Esophagus squamous epithelium (tissue), 5 donors: ENCODE measurements around the gene RNF169. TPM values are rescaled to one million over a fixed set of nuclear protein-coding genes. Genes with fewer than 3 reads are reported as not detected.

Experiments
- DNase-seq: peaks from one replicate; lab custom pipeline; 2025; lab: John Stamatoyannopoulos, UW
- H3K27ac ChIP-seq, 4 donors: fragments of 200-600 bp; sonication (generic); one replicate each; pipeline ENCODE4 v1.5.1; 2016 to 2019; ENCODE audit warnings: mild to moderate bottlenecking in 1 of 4
- H3K27me3 ChIP-seq, 4 donors: fragments of 200-600 bp; sonication (generic); 1 replicate in 3 of 4; 2 replicates in 1 of 4; pipeline versions ENCODE4 v1.5.1 to v1.6.0; 2017 to 2021; ENCODE audit warnings: antibody characterized with exemption in 1 of 4
- H3K36me3 ChIP-seq, 3 donors: fragments of 200-600 bp; sonication (generic); one replicate each; pipeline ENCODE4 v1.5.1; 2016 to 2019
- H3K4me1 ChIP-seq, 3 donors: fragments of 200-600 bp; sonication (generic); one replicate each; pipeline ENCODE4 v1.5.1; 2017 to 2019
- H3K4me3 ChIP-seq, 4 donors: fragments of 200-600 bp; sonication (generic); 1 replicate in 3 of 4; 2 replicates in 1 of 4; pipeline ENCODE4 v1.5.1; 2016 to 2019; ENCODE audit warnings: mild to moderate bottlenecking in 2 of 4, moderate library complexity in 1 of 4
- H3K9me3 ChIP-seq, 3 donors: fragments of 200-600 bp; sonication (generic); one replicate each; pipeline ENCODE4 v1.5.1; 2016 to 2019
- POLR2A ChIP-seq, 4 donors: fragments of 450-650 bp; IDR thresholded peaks; one replicate each; pipeline ENCODE4 v1.6.1; 2017; ENCODE audit warnings: antibody characterized with exemption in 4 of 4, mild to moderate bottlenecking in 4 of 4, moderate library complexity in 3 of 4
- WGBS, 2 donors: methylation state at CpG; one replicate each; pipeline ENCODE4 v1.1.5; 2018; 5-methylcytosine and 5-hydroxymethylcytosine counted together
- intact Hi-C: fragments of 100-400 bp; cut with DNase I; formaldehyde crosslinking; loops from one replicate; pipeline ENCODE4 v1.15.0; 2022
- total RNA-seq, 4 donors: library from RNA; depleted of rRNA; stranded (reverse); fragments of >200 nt; gene quantifications; one replicate each; pipeline ENCODE4 v1.1.0, GENCODE V29; 2016
- TF ChIP-seq, protein P1 (sequence below), 6 experiments: fragments of 450-650 bp in 4 of 6; fragments of 200-600 bp in 2 of 6; sonication (generic) in 2 of 6; IDR thresholded peaks; one replicate each; pipeline ENCODE4 v1.5.1; 2016 to 2019; ENCODE audit warnings: antibody characterized with exemption in 6 of 6, mild to moderate bottlenecking in 4 of 6, moderate library complexity in 4 of 6
- donor health status: DM: yes; HTN: yes; CAD: no.

RNF169 gene
- total RNA-seq, 4 donors from 2014 or later, result 18.0 to 23.3 (median 19.2) TPM

DNA sequence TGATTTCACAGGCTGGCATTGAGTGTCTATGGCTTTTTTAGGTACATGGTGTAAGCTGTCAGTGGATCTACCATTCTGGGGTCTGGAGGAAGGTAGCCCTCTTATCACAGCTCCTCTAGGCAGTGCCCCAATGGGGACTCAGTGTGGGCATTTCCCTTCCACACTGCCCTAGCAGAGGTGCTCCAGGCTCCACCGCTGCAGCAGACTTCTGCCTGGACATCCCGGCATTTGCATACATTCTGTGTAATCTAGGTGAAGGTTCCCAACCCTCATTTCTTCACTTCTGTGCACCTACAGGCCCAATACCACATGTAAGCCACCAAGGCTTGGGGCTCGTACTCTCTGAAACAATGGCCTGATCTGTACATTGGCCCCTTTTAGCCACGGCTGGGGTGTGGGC, 78.3 kb downstream of the RNF169 start:
- H3K27me3 ChIP-seq, result no peaks in the 10 kb centered on the region
- H3K4me3 ChIP-seq, result no peak overlapping the region
- intact Hi-C loops, result no loop called here
- TF ChIP-seq POLR2A (IDR thresholded peaks at IDR 0.05), result no peak
- TF ChIP-seq, protein P1, sequence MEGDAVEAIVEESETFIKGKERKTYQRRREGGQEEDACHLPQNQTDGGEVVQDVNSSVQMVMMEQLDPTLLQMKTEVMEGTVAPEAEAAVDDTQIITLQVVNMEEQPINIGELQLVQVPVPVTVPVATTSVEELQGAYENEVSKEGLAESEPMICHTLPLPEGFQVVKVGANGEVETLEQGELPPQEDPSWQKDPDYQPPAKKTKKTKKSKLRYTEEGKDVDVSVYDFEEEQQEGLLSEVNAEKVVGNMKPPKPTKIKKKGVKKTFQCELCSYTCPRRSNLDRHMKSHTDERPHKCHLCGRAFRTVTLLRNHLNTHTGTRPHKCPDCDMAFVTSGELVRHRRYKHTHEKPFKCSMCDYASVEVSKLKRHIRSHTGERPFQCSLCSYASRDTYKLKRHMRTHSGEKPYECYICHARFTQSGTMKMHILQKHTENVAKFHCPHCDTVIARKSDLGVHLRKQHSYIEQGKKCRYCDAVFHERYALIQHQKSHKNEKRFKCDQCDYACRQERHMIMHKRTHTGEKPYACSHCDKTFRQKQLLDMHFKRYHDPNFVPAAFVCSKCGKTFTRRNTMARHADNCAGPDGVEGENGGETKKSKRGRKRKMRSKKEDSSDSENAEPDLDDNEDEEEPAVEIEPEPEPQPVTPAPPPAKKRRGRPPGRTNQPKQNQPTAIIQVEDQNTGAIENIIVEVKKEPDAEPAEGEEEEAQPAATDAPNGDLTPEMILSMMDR (IDR thresholded peaks at IDR 0.05), result no peak
- peaks cover 0 to 14% (median 6%) of the 10 kb centered on the region in 3 donors for H3K4me1 ChIP-seq
- peaks cover 0 to 44% (median 18%) of the 10 kb centered on the region in 3 donors for H3K9me3 ChIP-seq
- 79 to 98% methylated on average over 4 of the region's 4 CpGs for WGBS, 2 donors
- H3K36me3 ChIP-seq, result peaks cover 4 to 81% (median 6%) of the 10 kb centered on the region in 3 donors
- H3K27ac ChIP-seq, result no peak overlapping the region
- DNase-seq, result no peak

DNA sequence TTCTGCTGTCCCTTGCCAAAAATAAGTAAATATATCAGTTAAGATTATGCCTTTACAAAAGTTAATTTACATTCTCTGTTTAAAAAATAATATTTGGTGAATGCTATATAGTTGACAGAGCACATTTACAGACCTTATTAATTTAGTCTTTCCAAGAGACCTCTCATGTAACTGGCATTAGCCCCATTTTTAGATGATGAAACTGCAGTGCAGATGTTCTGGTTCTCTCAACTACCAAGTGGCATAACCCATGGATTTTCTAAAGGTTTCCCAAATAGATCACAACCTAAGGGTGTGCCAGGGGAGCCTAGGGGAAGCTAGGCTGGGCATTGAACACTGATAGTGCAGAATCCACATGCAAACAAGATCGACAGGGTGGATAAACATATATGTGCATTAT, 88.5 kb downstream of the RNF169 start:
- no peaks in the 10 kb centered on the region for H3K4me1 ChIP-seq
- no peak overlapping the region for H3K4me3 ChIP-seq
- no peaks in the 10 kb centered on the region for H3K9me3 ChIP-seq
- TF ChIP-seq, protein P1 (IDR thresholded peaks at IDR 0.05), result no peak
- TF ChIP-seq POLR2A (IDR thresholded peaks at IDR 0.05), result no peak
- intact Hi-C loops, result no loop called here
- no peak for DNase-seq
- 63 to 100% methylated on average over 1 of the region's 1 CpG for WGBS, 2 donors
- H3K27ac ChIP-seq, result no peak overlapping the region
- H3K36me3 ChIP-seq, result peaks cover 10 to 92% (median 14%) of the 10 kb centered on the region in 3 donors
- no peaks in the 10 kb centered on the region for H3K27me3 ChIP-seq

DNA sequence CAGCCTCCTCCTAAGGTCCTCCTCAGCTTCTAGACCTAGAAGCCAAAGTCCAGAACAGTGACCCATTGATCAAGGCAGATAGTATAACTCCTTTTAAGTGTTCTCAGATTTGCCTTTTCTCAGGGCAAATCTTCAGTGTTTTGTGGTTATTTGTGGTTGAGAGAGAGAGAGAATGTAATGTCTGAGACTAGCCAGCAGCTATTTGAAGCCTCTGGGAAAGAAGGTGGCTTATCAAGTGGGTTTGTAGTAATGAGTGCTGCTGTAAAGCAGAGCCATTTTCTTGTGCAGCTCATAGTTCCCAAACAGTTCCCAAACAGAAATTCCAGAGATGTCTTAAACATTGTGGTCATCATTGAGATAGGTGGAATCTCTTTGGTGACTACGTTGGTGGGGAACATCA, 89.5 kb downstream of the RNF169 start:
- Histone ChIP-seq H3K27me3 (no peaks in the 10 kb centered on the region), H3K4me1 (no peaks in the 10 kb centered on the region), H3K36me3 (peaks cover 14 to 96% (median 15%) of the 10 kb centered on the region in 3 donors), H3K27ac (no peak overlapping the region), H3K4me3 (no peak overlapping the region), H3K9me3 (no peaks in the 10 kb centered on the region)
- TF ChIP-seq POLR2A (IDR thresholded peaks at IDR 0.05), result no peak
- TF ChIP-seq, protein P1 (IDR thresholded peaks at IDR 0.05), result no peak
- no peak for DNase-seq
- 93 to 100% methylated on average over 1 of the region's 1 CpG for WGBS, 2 donors
- intact Hi-C loops, result no loop called here

DNA sequence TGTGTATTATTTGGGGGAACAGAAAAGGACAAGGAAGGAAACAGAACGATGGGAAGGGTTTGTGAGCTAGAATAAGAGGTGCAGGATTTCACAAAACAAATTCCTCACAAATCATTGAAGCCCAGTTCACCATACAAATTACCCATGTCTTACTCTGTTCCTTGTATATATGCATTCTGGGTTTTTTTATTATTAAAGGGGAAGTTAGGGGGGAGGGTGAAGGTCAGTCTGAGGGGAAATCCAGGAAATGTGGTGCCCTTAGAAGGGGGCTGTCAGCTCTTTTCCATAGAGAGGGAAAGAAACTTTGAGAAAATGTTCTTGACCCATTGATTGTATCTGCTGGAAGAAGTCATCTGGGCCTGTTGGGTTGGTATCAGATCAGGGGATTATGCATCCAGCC, 90.8 kb downstream of the RNF169 start:
- DNase-seq, result no peak
- TF ChIP-seq, protein P1 (IDR thresholded peaks at IDR 0.05), result no peak
- TF ChIP-seq POLR2A (IDR thresholded peaks at IDR 0.05), result no peak
- Histone ChIP-seq H3K9me3 (no peaks in the 10 kb centered on the region), H3K36me3 (peaks cover 16 to 96% (median 24%) of the 10 kb centered on the region in 3 donors), H3K4me1 (no peaks in the 10 kb centered on the region), H3K27ac (no peak overlapping the region), H3K27me3 (no peaks in the 10 kb centered on the region), H3K4me3 (no peak overlapping the region)
- intact Hi-C loops, result no loop called here
- 70 to 75% methylated on average over 1 of the region's 1 CpG for WGBS, 2 donors

DNA sequence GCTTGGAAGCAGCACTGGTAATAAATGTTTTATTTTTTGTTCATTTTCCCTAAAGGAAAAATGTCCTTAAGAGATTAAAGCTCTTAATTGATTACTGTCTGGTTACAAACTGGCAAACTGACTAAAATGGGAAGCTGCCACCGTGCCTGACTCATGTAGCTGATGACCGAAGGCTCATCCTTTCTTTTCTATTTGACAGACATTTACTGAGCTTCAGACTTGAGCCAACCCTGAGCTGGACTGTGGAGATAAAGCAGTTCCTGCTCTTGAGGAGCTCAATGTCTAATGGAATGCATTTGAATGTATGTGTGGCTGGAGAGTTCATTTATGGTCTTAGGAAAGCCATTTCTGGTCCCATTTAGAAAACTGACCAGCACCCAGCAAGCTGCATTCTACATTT, 91.3 kb downstream of the RNF169 start:
- TF ChIP-seq, protein P1 (IDR thresholded peaks at IDR 0.05), result no peak
- no peak for TF ChIP-seq POLR2A (IDR thresholded peaks at IDR 0.05)

More for the DNA sequence above, 91.3 kb downstream of the RNF169 start:
- intact Hi-C loops, result no loop called here
- H3K9me3 ChIP-seq, result no peaks in the 10 kb centered on the region
- no peak overlapping the region for H3K4me3 ChIP-seq
- H3K4me1 ChIP-seq, result no peaks in the 10 kb centered on the region
- no peak overlapping the region for H3K27ac ChIP-seq
- no peak for DNase-seq
- peaks cover 16 to 96% (median 24%) of the 10 kb centered on the region in 3 donors for H3K36me3 ChIP-seq
- WGBS, 2 donors, result 60 to 66% methylated on average over 2 of the region's 2 CpGs
- no peaks in the 10 kb centered on the region for H3K27me3 ChIP-seq
